Hepatocyte (in vitro differentiated cells): ENCODE measurements around the gene RNF112. TPM values are rescaled to one million over a fixed set of nuclear protein-coding genes. Genes with fewer than 3 reads are reported as not detected.

Experiments
- DNase-seq: peaks from one replicate; pipeline ENCODE4 v3.0.0-alpha.2; 2016; ENCODE audit warnings: low spot score
- H2AFZ ChIP-seq: fragments of 200-600 bp; sonication (generic); 2 replicates; pipeline ENCODE4 v1.6.0; 2016; ENCODE audit warnings: antibody characterized with exemption, mild to moderate bottlenecking
- H3K27ac ChIP-seq: fragments of 200-600 bp; sonication (generic); 2 replicates; pipeline ENCODE4 v1.5.1; 2016; ENCODE audit warnings: mild to moderate bottlenecking
- H3K27me3 ChIP-seq: fragments of 200-600 bp; sonication (generic); 2 replicates; pipeline ENCODE4 v1.6.1; 2016
- H3K36me3 ChIP-seq: fragments of 200-600 bp; sonication (generic); replicated peaks from 2 replicates; pipeline ENCODE4 v1.5.1; 2016; ENCODE audit warnings: low read depth; ENCODE audit not compliant: insufficient read depth
- H3K4me1 ChIP-seq: fragments of 200-600 bp; sonication (generic); 2 replicates; pipeline ENCODE4 v1.5.1; 2016; ENCODE audit warnings: mild to moderate bottlenecking, moderate library complexity; ENCODE audit not compliant: insufficient read depth
- H3K4me2 ChIP-seq: fragments of 200-600 bp; sonication (generic); 2 replicates; pipeline ENCODE4 v1.6.0; 2016
- H3K4me3 ChIP-seq: fragments of 200-600 bp; sonication (generic); 2 replicates; pipeline ENCODE4 v1.5.1; 2016; ENCODE audit warnings: mild to moderate bottlenecking
- H3K79me2 ChIP-seq: fragments of 200-600 bp; sonication (generic); 2 replicates; pipeline ENCODE4 v1.6.0; 2017; ENCODE audit warnings: mild to moderate bottlenecking
- H3K9me2 ChIP-seq: fragments of 200-600 bp; sonication (generic); replicated peaks from 2 replicates; pipeline ENCODE4 v1.6.0; 2017; ENCODE audit warnings: mild to moderate bottlenecking; ENCODE audit not compliant: insufficient read depth
- H3K9me3 ChIP-seq: fragments of 200-600 bp; sonication (generic); 2 replicates; pipeline ENCODE4 v1.5.1; 2016; ENCODE audit warnings: low read depth, mild to moderate bottlenecking
- H4K20me1 ChIP-seq: fragments of 200-600 bp; sonication (generic); 2 replicates; pipeline ENCODE4 v1.6.0; 2016; ENCODE audit warnings: mild to moderate bottlenecking; ENCODE audit not compliant: insufficient read depth, poor library complexity, severe bottlenecking
- EZH2 ChIP-seq: fragments of 200-600 bp; sonication (generic); IDR thresholded peaks from 2 replicates; pipeline ENCODE4 v1.6.1; 2016; ENCODE audit warnings: antibody characterized with exemption, mild to moderate bottlenecking, borderline replicate concordance
- EZH2phosphoT487 ChIP-seq: fragments of 200-600 bp; sonication (generic); IDR thresholded peaks from one replicate; pipeline ENCODE4 v1.6.1; 2018; ENCODE audit warnings: antibody characterized with exemption, mild to moderate bottlenecking, low read depth, moderate library complexity; ENCODE audit not compliant: unreplicated experiment, severe bottlenecking
- WGBS: methylation state at CpG from one replicate; pipeline ENCODE4 v1.1.6; 2016; ENCODE audit warnings: low lambda C conversion rate; ENCODE audit errors: missing lambda C conversion rate; 5-methylcytosine and 5-hydroxymethylcytosine counted together
- polyA plus RNA-seq: library from polyadenylated mRNA; unstranded; fragments of >200 nt; fragmentation: Nextera tagmentation; extraction: Ambion mirVana; gene quantifications from 2 replicates; pipeline ENCODE4 v1.2.1, GENCODE V29; 2016
- total RNA-seq: library from RNA; depleted of rRNA; stranded (reverse); fragments of >200 nt; gene quantifications from 2 replicates; pipeline ENCODE4 v1.2.3, GENCODE V29; 2014
- TF ChIP-seq, protein P1 (sequence below): fragments of 200-600 bp; sonication (generic); IDR thresholded peaks from 2 replicates; pipeline ENCODE4 v1.5.1; 2016; ENCODE audit warnings: antibody characterized with exemption, mild to moderate bottlenecking; ENCODE audit not compliant: poor library complexity

The RNF112 gene
- total and polyA plus RNA-seq, 2 experiments from 2014 or later = 7.8 to 8.6 TPM

DNA sequence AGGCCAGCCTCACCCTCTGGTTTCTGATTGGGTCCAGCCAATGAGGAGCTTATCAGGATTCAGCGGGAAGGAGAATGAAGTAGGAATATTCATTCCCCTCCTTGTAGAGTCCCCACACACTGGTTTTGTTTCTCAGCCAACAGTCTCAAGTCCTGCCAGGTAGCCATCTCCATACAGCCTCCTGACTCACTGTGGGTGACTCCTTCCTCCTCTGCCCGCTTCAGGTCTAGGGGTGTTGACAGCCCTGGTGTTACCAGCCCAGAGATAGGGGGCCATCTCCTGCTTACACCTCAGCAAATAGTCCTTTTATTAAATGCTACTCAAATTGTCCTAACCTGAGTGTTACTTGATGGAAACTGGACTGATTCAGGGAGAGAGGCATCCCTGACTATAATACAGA, 20.1 kb upstream of the RNF112 start:
- peaks cover 40% of the 10 kb centered on the region for H3K4me1 ChIP-seq
- H3K4me3 ChIP-seq = no peak overlapping the region
- 79% methylated on average over 2 of the region's 2 CpGs for WGBS
- DNase-seq = no peak
- H3K9me2 ChIP-seq = no peaks in the 10 kb centered on the region
- no peaks in the 10 kb centered on the region for H3K27me3 ChIP-seq
- no peak overlapping the region for H3K4me2 ChIP-seq
- no peak overlapping the region for H2AFZ ChIP-seq
- no peaks in the 10 kb centered on the region for H3K36me3 ChIP-seq
- TF ChIP-seq EZH2 (no peak), EZH2phosphoT487 (no peak)
- TF ChIP-seq, protein P1, sequence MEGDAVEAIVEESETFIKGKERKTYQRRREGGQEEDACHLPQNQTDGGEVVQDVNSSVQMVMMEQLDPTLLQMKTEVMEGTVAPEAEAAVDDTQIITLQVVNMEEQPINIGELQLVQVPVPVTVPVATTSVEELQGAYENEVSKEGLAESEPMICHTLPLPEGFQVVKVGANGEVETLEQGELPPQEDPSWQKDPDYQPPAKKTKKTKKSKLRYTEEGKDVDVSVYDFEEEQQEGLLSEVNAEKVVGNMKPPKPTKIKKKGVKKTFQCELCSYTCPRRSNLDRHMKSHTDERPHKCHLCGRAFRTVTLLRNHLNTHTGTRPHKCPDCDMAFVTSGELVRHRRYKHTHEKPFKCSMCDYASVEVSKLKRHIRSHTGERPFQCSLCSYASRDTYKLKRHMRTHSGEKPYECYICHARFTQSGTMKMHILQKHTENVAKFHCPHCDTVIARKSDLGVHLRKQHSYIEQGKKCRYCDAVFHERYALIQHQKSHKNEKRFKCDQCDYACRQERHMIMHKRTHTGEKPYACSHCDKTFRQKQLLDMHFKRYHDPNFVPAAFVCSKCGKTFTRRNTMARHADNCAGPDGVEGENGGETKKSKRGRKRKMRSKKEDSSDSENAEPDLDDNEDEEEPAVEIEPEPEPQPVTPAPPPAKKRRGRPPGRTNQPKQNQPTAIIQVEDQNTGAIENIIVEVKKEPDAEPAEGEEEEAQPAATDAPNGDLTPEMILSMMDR = no peak
- no peaks in the 10 kb centered on the region for H3K9me3 ChIP-seq
- peak overlapping the region; percentile 11 for H3K27ac ChIP-seq
- peaks cover 4% of the 10 kb centered on the region for H3K79me2 ChIP-seq
- no peaks in the 10 kb centered on the region for H4K20me1 ChIP-seq

DNA sequence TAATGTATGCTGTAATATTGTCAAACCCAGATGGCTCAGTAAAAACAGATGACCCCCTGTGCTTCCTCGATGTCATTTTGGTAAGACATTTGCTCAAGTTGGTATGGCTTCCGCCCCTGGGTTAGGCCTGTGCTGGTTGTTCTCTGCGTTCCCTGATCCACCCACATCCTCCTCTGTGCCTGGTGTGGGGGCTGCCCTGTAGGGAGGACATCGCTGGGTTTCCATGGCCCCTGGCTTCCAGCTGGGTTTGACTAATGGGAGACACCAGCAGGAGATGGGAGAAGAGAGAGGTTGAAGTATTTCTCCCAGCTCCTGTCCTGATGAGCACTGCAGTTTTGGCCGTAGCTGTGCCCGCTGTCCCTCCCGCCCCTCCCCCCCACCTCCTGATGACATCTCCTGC, 19.6 kb upstream of the RNF112 start:
- Histone ChIP-seq H3K36me3 (no peaks in the 10 kb centered on the region), H3K9me2 (no peaks in the 10 kb centered on the region), H3K4me2 (no peak overlapping the region), H3K79me2 (no peaks in the 10 kb centered on the region), H3K27me3 (no peaks in the 10 kb centered on the region), H3K4me3 (no peak overlapping the region), H3K9me3 (no peaks in the 10 kb centered on the region), H3K27ac (peak overlapping the region; percentile 11), H4K20me1 (no peaks in the 10 kb centered on the region), H2AFZ (no peak overlapping the region), H3K4me1 (peaks cover 36% of the 10 kb centered on the region)
- DNase-seq = no peak
- TF ChIP-seq EZH2phosphoT487 = no peak
- WGBS = 91% methylated on average over 5 of the region's 7 CpGs

DNA sequence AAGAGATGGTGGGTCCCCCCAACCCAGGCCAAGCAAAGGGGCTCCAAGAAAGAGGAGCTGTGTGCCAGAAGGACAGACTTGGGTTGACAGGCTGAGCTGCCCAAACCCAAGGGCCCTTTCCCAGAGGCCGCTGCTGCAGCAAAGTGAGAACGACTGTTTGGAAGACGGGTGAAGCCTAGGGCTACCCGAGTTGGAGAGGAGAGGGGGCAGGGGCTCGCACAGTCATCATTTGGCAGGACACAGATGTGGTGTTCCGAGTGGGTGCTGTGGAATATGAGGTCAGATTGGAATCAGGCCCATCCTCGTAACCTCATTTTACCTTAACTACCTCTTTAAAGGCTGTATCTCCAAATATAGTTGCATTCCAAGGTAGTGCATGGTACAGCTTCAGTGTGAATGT, 18.7 kb upstream of the RNF112 start:
- DNase-seq = no peak
- H3K9me3 ChIP-seq = no peaks in the 10 kb centered on the region
- TF ChIP-seq, protein P1 = no peak
- TF ChIP-seq EZH2phosphoT487 (no peak), EZH2 (no peak)
- no peak overlapping the region for H3K4me3 ChIP-seq
- H3K36me3 ChIP-seq = no peaks in the 10 kb centered on the region
- no peak overlapping the region for H2AFZ ChIP-seq
- 74% methylated on average over 7 of the region's 7 CpGs for WGBS
- no peaks in the 10 kb centered on the region for H3K79me2 ChIP-seq
- H3K9me2 ChIP-seq = no peaks in the 10 kb centered on the region
- no peak overlapping the region for H3K4me2 ChIP-seq
- no peak overlapping the region for H3K27ac ChIP-seq
- H3K27me3 ChIP-seq = no peaks in the 10 kb centered on the region
- peaks cover 32% of the 10 kb centered on the region for H3K4me1 ChIP-seq
- H4K20me1 ChIP-seq = no peaks in the 10 kb centered on the region

DNA sequence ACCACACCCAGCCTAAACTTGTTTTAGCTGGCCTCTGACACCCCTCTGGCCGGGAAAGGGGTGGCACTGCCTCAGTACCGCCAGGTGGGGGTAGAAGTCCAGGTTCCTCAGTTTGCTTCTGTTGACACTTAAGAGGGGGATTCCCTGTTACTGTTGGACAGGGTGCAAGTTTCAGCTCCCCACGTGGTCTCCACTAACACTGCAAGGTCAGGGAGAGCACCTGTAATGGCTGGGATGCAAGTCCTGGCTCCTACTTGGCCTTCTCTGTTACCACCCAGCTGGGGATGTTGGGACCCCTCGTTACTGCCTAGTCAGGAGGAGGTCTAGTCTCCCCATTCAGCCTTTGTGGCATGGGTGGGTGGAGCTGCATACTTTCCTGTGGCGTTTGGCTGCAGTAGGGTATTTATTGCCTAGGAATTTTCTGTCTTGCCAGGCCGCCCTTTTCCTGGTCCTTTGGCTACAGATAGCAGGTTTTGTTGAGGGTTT, 13.4 kb upstream of the RNF112 start:
- Histone ChIP-seq H3K27ac (peak overlapping the region; percentile 85), H4K20me1 (no peaks in the 10 kb centered on the region), H2AFZ (no peak overlapping the region), H3K79me2 (no peaks in the 10 kb centered on the region), H3K4me1 (peaks cover 16% of the 10 kb centered on the region), H3K9me2 (no peaks in the 10 kb centered on the region), H3K9me3 (no peaks in the 10 kb centered on the region), H3K4me2 (no peak overlapping the region), H3K36me3 (no peaks in the 10 kb centered on the region), H3K27me3 (no peaks in the 10 kb centered on the region), H3K4me3 (no peak overlapping the region)
- TF ChIP-seq EZH2 = no peak
- TF ChIP-seq, protein P1 = no peak
- no peak for TF ChIP-seq EZH2phosphoT487
- no peak for DNase-seq
- WGBS = 69% methylated on average over 6 of the region's 6 CpGs
